Endothelial cell (in vitro differentiated cells): ENCODE data around the gene CALN1. TPM values are rescaled to one million over a fixed set of nuclear protein-coding genes. Genes with fewer than 3 reads are reported as not detected.

Source experiments
- DNase-seq: peaks from one replicate; pipeline ENCODE4 v3.0.0; 2021; ENCODE audit warnings: low spot score
- H3K27ac Mint-ChIP-seq: one replicate; pipeline ENCODE4 v1.8.0; 2021; ENCODE audit warnings: mixed read lengths, inconsistent platforms; ENCODE audit not compliant: unreplicated experiment
- H3K27me3 Mint-ChIP-seq: one replicate; pipeline ENCODE4 v1.8.0; 2021; ENCODE audit warnings: mild to moderate bottlenecking, moderate library complexity, mixed read lengths, inconsistent platforms; ENCODE audit not compliant: unreplicated experiment
- H3K36me3 Mint-ChIP-seq: one replicate; pipeline ENCODE4 v1.8.0; 2021; ENCODE audit warnings: mild to moderate bottlenecking, low read depth, mixed read lengths, inconsistent platforms; ENCODE audit not compliant: unreplicated experiment
- H3K4me1 Mint-ChIP-seq: one replicate; pipeline ENCODE4 v1.8.0; 2021; ENCODE audit warnings: mild to moderate bottlenecking, mixed read lengths, inconsistent platforms; ENCODE audit not compliant: unreplicated experiment
- H3K4me3 Mint-ChIP-seq: one replicate; pipeline ENCODE4 v1.8.0; 2021; ENCODE audit warnings: mild to moderate bottlenecking, mixed read lengths, inconsistent platforms; ENCODE audit not compliant: unreplicated experiment
- H3K9me3 Mint-ChIP-seq: one replicate; pipeline ENCODE4 v1.8.0; 2021; ENCODE audit warnings: mixed read lengths, inconsistent platforms; ENCODE audit not compliant: unreplicated experiment
- total RNA-seq: library from RNA; stranded (reverse); fragmentation: NEBNext Ultra II Directional; extraction: Animal tissue kit (Norgen Biotek cat#: 25700); gene quantifications from one replicate; pipeline ENCODE4 v1.2.1, GENCODE V29; 2021; ENCODE audit not compliant: unreplicated experiment
- TF ChIP-seq, protein P1 (sequence below): fragments of 200-600 bp; sonication (generic); IDR thresholded peaks from one replicate; pipeline ENCODE4 v1.5.0; 2021; ENCODE audit warnings: antibody characterized with exemption; ENCODE audit not compliant: unreplicated experiment

Gene CALN1
- total RNA-seq, 1 donor from 2014 or later, result 1.4 TPM

DNA sequence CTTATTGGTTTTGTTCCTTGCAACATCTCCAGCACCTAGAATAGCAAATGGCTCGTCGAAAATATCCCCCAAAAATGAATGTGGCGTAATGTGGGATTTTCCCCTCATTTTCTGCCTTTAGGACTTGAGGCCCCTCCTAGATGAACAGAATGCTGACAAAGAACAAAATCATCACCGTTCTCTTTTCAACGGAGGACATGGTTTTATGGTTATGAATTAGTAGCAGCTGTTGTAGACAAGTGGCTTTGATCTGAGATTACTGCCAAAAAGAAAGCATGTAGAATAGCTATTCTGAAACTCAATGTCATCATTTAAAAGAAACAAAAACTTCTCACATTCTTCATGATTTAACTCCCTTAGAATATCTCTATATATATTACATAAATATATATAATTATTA is 17.2 kb upstream of the CALN1 start:
- Mint-ChIP-seq H3K4me1 (peaks cover 4% of the 10 kb centered on the region), H3K9me3 (peaks cover 4% of the 10 kb centered on the region), H3K27me3 (peaks cover 4% of the 10 kb centered on the region), H3K4me3 (no peak overlapping the region), H3K27ac (no peak overlapping the region), H3K36me3 (no peaks in the 10 kb centered on the region)
- no peak for DNase-seq
- TF ChIP-seq, protein P1, sequence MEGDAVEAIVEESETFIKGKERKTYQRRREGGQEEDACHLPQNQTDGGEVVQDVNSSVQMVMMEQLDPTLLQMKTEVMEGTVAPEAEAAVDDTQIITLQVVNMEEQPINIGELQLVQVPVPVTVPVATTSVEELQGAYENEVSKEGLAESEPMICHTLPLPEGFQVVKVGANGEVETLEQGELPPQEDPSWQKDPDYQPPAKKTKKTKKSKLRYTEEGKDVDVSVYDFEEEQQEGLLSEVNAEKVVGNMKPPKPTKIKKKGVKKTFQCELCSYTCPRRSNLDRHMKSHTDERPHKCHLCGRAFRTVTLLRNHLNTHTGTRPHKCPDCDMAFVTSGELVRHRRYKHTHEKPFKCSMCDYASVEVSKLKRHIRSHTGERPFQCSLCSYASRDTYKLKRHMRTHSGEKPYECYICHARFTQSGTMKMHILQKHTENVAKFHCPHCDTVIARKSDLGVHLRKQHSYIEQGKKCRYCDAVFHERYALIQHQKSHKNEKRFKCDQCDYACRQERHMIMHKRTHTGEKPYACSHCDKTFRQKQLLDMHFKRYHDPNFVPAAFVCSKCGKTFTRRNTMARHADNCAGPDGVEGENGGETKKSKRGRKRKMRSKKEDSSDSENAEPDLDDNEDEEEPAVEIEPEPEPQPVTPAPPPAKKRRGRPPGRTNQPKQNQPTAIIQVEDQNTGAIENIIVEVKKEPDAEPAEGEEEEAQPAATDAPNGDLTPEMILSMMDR, result no peak

DNA sequence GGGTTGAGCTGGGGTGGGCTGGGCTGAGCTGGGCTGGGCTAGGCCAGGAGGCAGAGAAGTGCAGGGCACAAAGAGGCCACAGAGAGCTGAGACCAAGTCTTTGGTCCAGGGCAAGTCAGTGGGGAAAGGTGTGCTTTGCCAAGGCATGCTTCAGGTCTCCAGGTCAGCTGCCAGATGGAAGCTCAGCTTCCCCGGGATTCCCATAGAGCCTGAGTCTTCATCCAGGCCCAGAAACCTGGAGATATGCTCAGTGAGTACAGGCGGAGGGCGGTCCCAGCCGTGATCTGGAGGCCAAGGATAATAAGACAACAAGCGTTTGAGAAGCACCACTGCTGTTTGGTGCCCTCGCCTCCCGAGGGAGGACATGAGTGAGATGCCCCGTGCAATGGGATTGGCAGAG is 4.7 kb upstream of the CALN1 start:
- no peak for DNase-seq
- Mint-ChIP-seq H3K4me3 (no peak overlapping the region), H3K27me3 (peaks cover 6% of the 10 kb centered on the region), H3K9me3 (peaks cover 4% of the 10 kb centered on the region), H3K36me3 (no peaks in the 10 kb centered on the region), H3K4me1 (no peaks in the 10 kb centered on the region), H3K27ac (no peak overlapping the region)
- TF ChIP-seq, protein P1, result no peak

DNA sequence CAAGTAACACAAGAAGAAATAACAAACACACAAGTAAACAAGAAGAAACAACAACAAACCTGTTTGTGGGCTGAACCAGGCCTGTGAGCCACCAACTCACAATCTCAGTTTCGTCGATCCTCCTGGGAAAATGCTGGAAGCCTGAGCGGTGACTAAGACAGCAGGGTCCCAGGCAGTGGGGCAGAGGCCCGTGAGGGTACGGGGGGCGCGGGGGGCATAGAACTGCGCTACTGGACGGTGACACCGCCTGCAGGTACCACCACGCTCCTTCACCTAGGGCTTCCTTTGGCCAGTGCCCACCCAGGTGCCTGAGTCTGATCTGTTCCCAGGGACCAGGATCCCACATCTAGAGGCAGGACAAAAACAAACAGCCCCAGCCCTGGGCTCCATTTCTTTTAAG is 3.4 kb upstream of the CALN1 start:
- DNase-seq, result no peak
- H3K27me3 Mint-ChIP-seq, result peaks cover 5% of the 10 kb centered on the region
- peaks cover 4% of the 10 kb centered on the region for H3K9me3 Mint-ChIP-seq
- TF ChIP-seq, protein P1, result no peak
- no peaks in the 10 kb centered on the region for H3K4me1 Mint-ChIP-seq
- H3K4me3 Mint-ChIP-seq, result no peak overlapping the region
- no peak overlapping the region for H3K27ac Mint-ChIP-seq
- no peaks in the 10 kb centered on the region for H3K36me3 Mint-ChIP-seq

DNA sequence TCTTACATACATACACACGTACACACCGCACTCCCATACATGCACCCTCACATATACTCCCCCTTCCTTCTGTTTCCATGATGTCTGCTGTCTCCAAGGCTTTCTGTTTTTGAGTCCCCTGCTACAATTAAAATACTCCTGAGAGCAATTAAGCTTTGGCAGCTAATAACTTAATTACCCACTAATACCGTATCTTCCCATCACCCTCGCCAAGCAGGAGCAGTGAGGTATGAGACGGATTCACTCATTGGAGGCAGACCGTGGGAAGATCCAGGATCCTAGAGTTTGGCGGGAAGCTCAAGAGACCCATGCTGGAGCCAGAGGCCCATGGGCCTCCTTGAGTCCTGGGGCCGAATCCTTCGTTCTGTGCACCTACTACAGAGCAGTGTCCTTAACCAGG is 1.7 kb upstream of the CALN1 start:
- no peaks in the 10 kb centered on the region for H3K27me3 Mint-ChIP-seq
- no peak overlapping the region for H3K27ac Mint-ChIP-seq
- H3K4me3 Mint-ChIP-seq, result no peak overlapping the region
- H3K36me3 Mint-ChIP-seq, result no peaks in the 10 kb centered on the region
- TF ChIP-seq, protein P1, result no peak
- no peaks in the 10 kb centered on the region for H3K9me3 Mint-ChIP-seq
- DNase-seq, result no peak
- no peaks in the 10 kb centered on the region for H3K4me1 Mint-ChIP-seq

DNA sequence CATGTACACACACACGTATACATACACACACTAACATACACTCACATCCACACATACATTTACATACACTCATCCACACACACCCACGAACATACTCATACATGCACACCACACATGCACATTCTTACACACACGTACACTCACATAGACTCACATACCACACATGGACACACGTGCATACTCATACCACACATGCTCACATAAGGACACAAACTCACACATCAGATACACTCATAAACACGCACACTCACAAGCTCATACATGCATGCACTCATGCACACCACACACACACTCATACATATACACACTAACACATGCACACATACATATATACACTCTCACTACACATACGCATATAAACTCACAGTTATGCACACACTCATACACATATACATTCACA is 1.2 kb upstream of the CALN1 start:
- H3K36me3 Mint-ChIP-seq, result no peaks in the 10 kb centered on the region
- H3K4me1 Mint-ChIP-seq, result no peaks in the 10 kb centered on the region
- H3K27me3 Mint-ChIP-seq, result no peaks in the 10 kb centered on the region
- H3K27ac Mint-ChIP-seq, result no peak overlapping the region
- DNase-seq, result no peak
- no peaks in the 10 kb centered on the region for H3K9me3 Mint-ChIP-seq
- H3K4me3 Mint-ChIP-seq, result no peak overlapping the region
- TF ChIP-seq, protein P1, result no peak
